OCI-LY7 (cell line): Measurements from ENCODE around the gene CEACAM18.

Experiments
- EZH2phosphoT487 ChIP-seq: fragments of 200-600 bp; sonication (generic); IDR thresholded peaks from 2 replicates; pipeline ENCODE4 v1.6.1; 2018; ENCODE audit warnings: low read depth, borderline replicate concordance, mild to moderate bottlenecking, mixed run types, antibody characterized with exemption, low read length, moderate library complexity, mixed read lengths
- TF ChIP-seq, protein P1 (sequence below): fragments of 200-600 bp; sonication (generic); conservative IDR thresholded peaks from 2 replicates; pipeline ENCODE4 v1.5.1; 2014; ENCODE audit warnings: mild to moderate bottlenecking, antibody characterized with exemption, low read length, moderate library complexity, mixed read lengths

DNA sequence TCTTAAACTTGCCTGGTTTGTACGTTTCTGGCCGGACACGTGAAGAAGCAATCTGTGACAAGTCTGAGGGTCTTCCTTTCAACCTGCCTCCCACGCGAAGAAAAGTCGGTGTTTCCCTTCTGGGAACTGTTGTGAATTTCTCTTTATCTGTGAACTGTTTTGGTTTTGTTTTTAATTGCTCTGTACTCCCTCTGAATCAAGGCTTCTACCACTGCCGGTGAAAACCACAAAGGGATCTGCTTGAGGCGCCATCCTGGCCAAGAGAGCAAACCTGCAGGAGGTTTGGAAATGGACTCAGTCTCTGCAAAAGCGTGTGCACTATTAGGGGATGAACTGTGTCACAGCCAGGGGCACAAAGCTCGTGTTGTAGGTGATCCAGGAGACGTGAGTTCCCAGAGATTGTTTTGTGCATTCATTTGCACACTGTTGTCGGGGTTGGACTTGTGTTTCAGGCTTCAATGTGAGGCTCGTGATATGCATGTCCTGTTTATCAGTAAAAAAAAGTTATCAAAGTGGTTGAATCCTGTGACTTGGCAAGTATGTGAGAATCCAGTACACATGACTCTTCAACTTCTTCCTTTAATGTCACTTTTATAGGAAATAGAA, 29.8 kb upstream of the CEACAM18 start:
- TF ChIP-seq, protein P1, sequence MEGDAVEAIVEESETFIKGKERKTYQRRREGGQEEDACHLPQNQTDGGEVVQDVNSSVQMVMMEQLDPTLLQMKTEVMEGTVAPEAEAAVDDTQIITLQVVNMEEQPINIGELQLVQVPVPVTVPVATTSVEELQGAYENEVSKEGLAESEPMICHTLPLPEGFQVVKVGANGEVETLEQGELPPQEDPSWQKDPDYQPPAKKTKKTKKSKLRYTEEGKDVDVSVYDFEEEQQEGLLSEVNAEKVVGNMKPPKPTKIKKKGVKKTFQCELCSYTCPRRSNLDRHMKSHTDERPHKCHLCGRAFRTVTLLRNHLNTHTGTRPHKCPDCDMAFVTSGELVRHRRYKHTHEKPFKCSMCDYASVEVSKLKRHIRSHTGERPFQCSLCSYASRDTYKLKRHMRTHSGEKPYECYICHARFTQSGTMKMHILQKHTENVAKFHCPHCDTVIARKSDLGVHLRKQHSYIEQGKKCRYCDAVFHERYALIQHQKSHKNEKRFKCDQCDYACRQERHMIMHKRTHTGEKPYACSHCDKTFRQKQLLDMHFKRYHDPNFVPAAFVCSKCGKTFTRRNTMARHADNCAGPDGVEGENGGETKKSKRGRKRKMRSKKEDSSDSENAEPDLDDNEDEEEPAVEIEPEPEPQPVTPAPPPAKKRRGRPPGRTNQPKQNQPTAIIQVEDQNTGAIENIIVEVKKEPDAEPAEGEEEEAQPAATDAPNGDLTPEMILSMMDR: no peak
- TF ChIP-seq EZH2phosphoT487: no peak
